ENCODE measurements around the gene RASIP1.

GRCh38 chr19:48777139-48777538 lies 36.7 kb upstream of the RASIP1 start:
- TF ChIP-seq CTCF (IDR thresholded peaks at IDR 0.05) (no peak), ZFX (IDR thresholded peaks at IDR 0.05; ENCODE audit: borderline replicate concordance) (no peak)

Measured in 22Rv1 (cell line).